ENCODE measurements around the gene ATM. TPM values are rescaled to one million over a fixed set of nuclear protein-coding genes. Genes with fewer than 3 reads are reported as not detected.

Gene ATM
- total RNA-seq, 1 donor from 2014 or later: 78.4 TPM

DNA sequence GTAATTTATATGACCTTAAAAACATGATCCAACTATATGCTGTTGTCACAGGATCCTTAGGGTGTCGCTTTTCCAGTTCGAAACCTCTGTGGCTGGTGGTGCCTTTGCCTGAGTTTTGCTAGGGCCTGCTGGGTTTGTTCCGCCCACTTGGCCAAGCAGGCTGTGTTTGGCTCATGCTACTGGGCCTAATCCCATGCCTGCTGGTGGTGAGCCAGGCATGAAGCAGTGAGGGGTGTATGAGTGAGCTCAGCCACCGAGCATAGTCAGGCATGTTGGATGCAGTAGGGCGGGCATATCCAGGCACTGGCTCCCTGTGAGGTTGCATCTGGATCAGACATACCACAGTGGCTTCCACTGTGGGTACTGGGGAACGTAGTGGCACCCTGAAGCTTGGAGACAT lies 16.7 kb upstream of the ATM start:
- DNase-seq (ENCODE audit: extremely low spot score, unreplicated experiment): no peak
- no peaks in the 10 kb centered on the region for H3K4me1 Mint-ChIP-seq (ENCODE audit: unreplicated experiment)
- peaks cover 9% of the 10 kb centered on the region for H3K9me3 Mint-ChIP-seq
- TF ChIP-seq CTCF (conservative IDR thresholded peaks at IDR 0.05): no peak
- H3K4me3 Mint-ChIP-seq: no peak overlapping the region
- H3K36me3 Mint-ChIP-seq: peaks cover 57% of the 10 kb centered on the region
- no peak overlapping the region for H3K27ac Mint-ChIP-seq
- no peaks in the 10 kb centered on the region for H3K27me3 Mint-ChIP-seq

DNA sequence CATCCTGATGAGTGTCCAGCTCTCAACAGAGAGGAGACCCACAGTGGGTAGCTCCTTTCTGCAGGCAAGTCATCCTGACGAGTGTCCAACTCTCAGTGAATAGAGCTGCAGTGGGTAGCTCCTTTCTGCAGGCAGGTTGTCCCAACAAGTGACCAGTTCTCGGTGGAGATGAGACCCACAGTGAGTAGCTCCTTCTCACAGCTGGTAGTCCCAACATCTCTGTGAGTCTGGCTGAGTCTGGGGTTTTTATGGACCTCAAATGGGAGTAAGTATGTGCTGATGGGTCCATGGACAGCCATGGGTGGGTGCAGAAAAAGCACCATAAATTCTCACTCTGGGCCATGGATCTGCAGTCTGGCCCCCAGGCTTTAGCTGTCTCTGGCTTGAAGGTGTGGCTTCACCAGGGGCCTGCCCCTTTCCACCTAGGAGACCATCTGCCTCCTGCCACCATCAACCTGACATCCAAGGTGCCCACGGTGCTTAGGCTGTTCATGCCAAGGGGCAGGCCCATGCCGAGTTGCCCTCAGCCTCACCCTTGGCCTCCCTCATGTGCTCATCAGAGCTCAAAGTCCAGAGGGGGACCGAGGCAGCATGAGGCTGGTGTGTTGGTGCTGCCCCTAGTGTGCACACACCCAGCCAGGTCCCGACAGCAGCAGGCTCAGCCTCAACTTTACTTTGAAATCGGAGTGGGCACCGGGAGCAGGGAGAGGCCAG lies 15.7 kb upstream of the ATM start:
- H3K4me1 Mint-ChIP-seq (ENCODE audit: unreplicated experiment): no peaks in the 10 kb centered on the region
- DNase-seq (ENCODE audit: extremely low spot score, unreplicated experiment): no peak
- H3K27ac Mint-ChIP-seq: no peak overlapping the region
- peaks cover 9% of the 10 kb centered on the region for H3K9me3 Mint-ChIP-seq
- no peak overlapping the region for H3K4me3 Mint-ChIP-seq
- TF ChIP-seq CTCF (conservative IDR thresholded peaks at IDR 0.05): no peak
- peaks cover 64% of the 10 kb centered on the region for H3K36me3 Mint-ChIP-seq
- no peaks in the 10 kb centered on the region for H3K27me3 Mint-ChIP-seq

DNA sequence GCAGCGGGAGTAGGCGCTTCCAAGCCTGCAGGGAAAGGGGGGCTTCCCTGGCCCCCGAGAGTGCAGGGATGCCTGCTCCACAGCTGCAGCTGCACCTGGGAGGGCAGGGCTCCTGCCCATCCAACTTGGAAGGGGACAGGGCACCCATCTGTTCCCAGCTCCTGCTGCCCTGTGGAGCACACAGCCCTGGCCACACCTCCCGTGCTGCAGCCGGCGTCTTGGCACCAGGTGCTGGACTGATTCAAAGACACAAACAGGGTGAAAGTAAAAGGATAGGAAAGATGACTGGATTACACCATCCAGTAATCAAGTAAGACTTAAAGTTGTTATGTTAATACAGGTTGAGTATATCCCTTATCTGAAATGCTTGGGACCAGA lies 15.2 kb upstream of the ATM start:
- Mint-ChIP-seq H3K9me3 (peaks cover 9% of the 10 kb centered on the region), H3K4me3 (no peak overlapping the region), H3K27ac (no peak overlapping the region), H3K27me3 (no peaks in the 10 kb centered on the region), H3K4me1 (ENCODE audit: unreplicated experiment) (no peaks in the 10 kb centered on the region), H3K36me3 (peaks cover 68% of the 10 kb centered on the region)
- no peak for TF ChIP-seq CTCF (conservative IDR thresholded peaks at IDR 0.05)
- no peak for DNase-seq (ENCODE audit: extremely low spot score, unreplicated experiment)

DNA sequence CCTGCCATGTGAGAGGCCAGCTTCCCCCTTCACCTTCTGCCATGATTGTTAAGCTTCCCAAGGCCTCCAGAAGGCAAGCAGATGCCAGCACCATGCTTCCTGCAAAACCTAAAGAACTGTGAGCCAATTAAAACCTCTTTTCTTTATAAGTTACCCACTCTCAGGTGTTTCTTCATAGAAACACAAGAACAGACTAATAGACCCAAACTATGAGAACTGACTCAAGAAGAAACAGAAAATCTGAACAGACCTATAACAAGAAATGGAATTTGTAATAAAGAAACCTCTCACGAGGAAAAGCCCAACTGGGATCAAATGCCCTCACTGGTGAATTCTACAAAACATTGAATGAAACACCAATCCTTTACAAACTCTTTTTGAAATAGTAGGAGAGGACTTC lies 12.4 kb upstream of the ATM start:
- Mint-ChIP-seq H3K27ac (no peak overlapping the region), H3K4me3 (no peak overlapping the region), H3K36me3 (peaks cover 60% of the 10 kb centered on the region), H3K4me1 (ENCODE audit: unreplicated experiment) (no peaks in the 10 kb centered on the region), H3K27me3 (no peaks in the 10 kb centered on the region), H3K9me3 (no peaks in the 10 kb centered on the region)
- DNase-seq (ENCODE audit: extremely low spot score, unreplicated experiment): no peak
- TF ChIP-seq CTCF (conservative IDR thresholded peaks at IDR 0.05): no peak

DNA sequence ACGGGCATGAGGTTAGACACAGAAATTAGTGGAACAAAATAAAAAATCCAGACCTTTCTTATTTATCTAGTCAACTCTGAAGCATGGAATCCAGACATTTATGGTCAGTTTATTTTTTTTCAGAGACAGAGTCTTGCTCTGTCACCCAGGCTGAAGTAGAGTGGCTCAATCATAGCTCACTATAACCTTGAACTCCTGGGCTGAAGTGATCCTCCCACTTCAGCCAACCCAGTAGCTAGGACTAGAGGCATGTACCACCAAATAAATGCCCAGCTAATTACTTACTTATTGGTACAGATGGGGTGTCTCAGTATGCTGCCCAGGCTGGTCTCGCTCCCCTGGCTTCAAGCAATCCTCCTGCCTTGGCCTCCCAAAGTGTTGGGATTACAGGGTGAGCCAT lies 9.1 kb upstream of the ATM start:
- TF ChIP-seq CTCF (conservative IDR thresholded peaks at IDR 0.05): no peak
- H3K4me1 Mint-ChIP-seq (ENCODE audit: unreplicated experiment): peaks cover 3% of the 10 kb centered on the region
- H3K27me3 Mint-ChIP-seq: no peaks in the 10 kb centered on the region
- no peak overlapping the region for H3K4me3 Mint-ChIP-seq
- no peaks in the 10 kb centered on the region for H3K9me3 Mint-ChIP-seq
- no peak overlapping the region for H3K27ac Mint-ChIP-seq
- DNase-seq (ENCODE audit: extremely low spot score, unreplicated experiment): no peak
- peaks cover 40% of the 10 kb centered on the region for H3K36me3 Mint-ChIP-seq

DNA sequence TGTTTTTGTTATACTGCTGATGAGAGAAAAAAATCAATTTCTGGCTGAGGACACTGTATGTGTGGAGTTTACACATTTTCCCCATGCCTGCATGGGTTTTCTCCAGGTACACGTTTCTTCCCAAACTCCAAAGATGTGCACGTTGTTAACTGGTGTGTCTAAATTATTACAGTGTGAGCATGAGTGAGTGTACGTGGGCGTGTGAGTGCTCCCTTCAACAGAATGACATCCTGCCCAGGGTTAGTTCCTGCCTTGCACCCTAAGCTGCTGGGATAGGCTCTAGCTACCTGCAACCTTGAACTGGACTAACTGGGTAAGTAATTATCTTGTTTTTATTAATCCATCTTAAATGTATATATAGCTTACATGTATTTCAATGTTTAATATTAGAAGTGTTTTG lies 5.9 kb upstream of the ATM start:
- Mint-ChIP-seq H3K4me1 (ENCODE audit: unreplicated experiment) (peaks cover 25% of the 10 kb centered on the region), H3K4me3 (no peak overlapping the region), H3K27ac (no peak overlapping the region), H3K27me3 (no peaks in the 10 kb centered on the region), H3K36me3 (peaks cover 19% of the 10 kb centered on the region), H3K9me3 (no peaks in the 10 kb centered on the region)
- no peak for TF ChIP-seq CTCF (conservative IDR thresholded peaks at IDR 0.05)
- no peak for DNase-seq (ENCODE audit: extremely low spot score, unreplicated experiment)

All from type B pancreatic cell (in vitro differentiated cells).